NB4 (cell line): ENCODE measurements around the gene KIF4A.
A peak's percentile ranks its signal among the peaks of the same experiment; 100 is the strongest.

Source experiments
- DNase-seq: peaks from one replicate; pipeline ENCODE4 v3.0.0; 2010; ENCODE audit warnings: low read depth
- H3K4me3 ChIP-seq: one replicate; pipeline ENCODE4 v1.5.1; 2011; ENCODE audit warnings: mild to moderate bottlenecking, low read depth, low read length, moderate library complexity
- CTCF ChIP-seq: IDR thresholded peaks from one replicate; pipeline ENCODE4 v1.5.1; 2012; ENCODE audit warnings: low read depth, low read length
- MYC ChIP-seq: IDR thresholded peaks from 2 replicates; pipeline ENCODE4 v1.6.1; 2011; ENCODE audit warnings: low read depth, low read length
- POLR2A ChIP-seq: IDR thresholded peaks from 2 replicates; pipeline ENCODE4 v1.6.1; 2011; ENCODE audit warnings: mild to moderate bottlenecking; ENCODE audit not compliant: insufficient read length; ENCODE audit errors: extremely low read depth
- TF ChIP-seq, protein P1 (sequence below): IDR thresholded peaks from 2 replicates; pipeline ENCODE4 v1.6.1; 2011; ENCODE audit warnings: low read depth, low read length

KIF4A gene

GRCh38 chrX:70444946-70445656 is 155.2 kb downstream of the KIF4A start:
- TF ChIP-seq CTCF, result no peak
- TF ChIP-seq MYC, result no peak
- no peak for TF ChIP-seq POLR2A
- TF ChIP-seq, protein P1, sequence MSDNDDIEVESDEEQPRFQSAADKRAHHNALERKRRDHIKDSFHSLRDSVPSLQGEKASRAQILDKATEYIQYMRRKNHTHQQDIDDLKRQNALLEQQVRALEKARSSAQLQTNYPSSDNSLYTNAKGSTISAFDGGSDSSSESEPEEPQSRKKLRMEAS, result no peak
- no peak overlapping the region for H3K4me3 ChIP-seq
- no peak for DNase-seq

- no peak overlapping the region for H3K4me3 ChIP-seq
- TF ChIP-seq POLR2A, result no peak
- no peak for TF ChIP-seq MYC
- TF ChIP-seq CTCF, result no peak
- TF ChIP-seq, protein P1, result no peak
- no peak for DNase-seq
Measured at GRCh38 chrX:70445951-70446350, 156.0 kb downstream of the KIF4A start.

GRCh38 chrX:70446380-70447350 is 156.8 kb downstream of the KIF4A start:
- DNase-seq, result no peak
- TF ChIP-seq POLR2A (no peak), CTCF (no peak), MYC (no peak)
- TF ChIP-seq, protein P1, result no peak
- no peak overlapping the region for H3K4me3 ChIP-seq

- TF ChIP-seq MYC (no peak), CTCF (no peak), POLR2A (no peak)
- TF ChIP-seq, protein P1, result no peak
- no peak overlapping the region for H3K4me3 ChIP-seq
- DNase-seq, result no peak
Measured at GRCh38 chrX:70449457-70449966, 159.6 kb downstream of the KIF4A start.

- DNase-seq, result peak; percentile 41
- TF ChIP-seq POLR2A (no peak), CTCF (peak; percentile 61), MYC (no peak)
- TF ChIP-seq, protein P1, result no peak
- H3K4me3 ChIP-seq, result no peak overlapping the region
Measured at GRCh38 chrX:70452143-70452733, 162.3 kb downstream of the KIF4A start.
